SU-DHL-6 (cell line): Measurements from ENCODE around the gene PTPRN2.

Experiments used
- H2AFZ ChIP-seq: fragments of 200-600 bp; sonication (generic); 2 replicates; pipeline ENCODE4 v1.6.1; 2014; ENCODE audit warnings: low read depth, mild to moderate bottlenecking, moderate library complexity, mixed read lengths, antibody characterized with exemption, low read length; ENCODE audit not compliant: severe bottlenecking
- H3F3A ChIP-seq: fragments of 200-600 bp; shearing (Covaris generic); 2 replicates; pipeline ENCODE4 v1.6.0; 2016; ENCODE audit warnings: antibody characterized with exemption, mild to moderate bottlenecking; ENCODE audit not compliant: insufficient read depth
- H3K27ac ChIP-seq: fragments of 200-600 bp; sonication (generic); 2 replicates; pipeline ENCODE4 v1.5.1; 2016; ENCODE audit warnings: low read depth, mild to moderate bottlenecking, low read length, moderate library complexity, mixed read lengths
- H3K27me3 ChIP-seq: fragments of 200-600 bp; sonication (generic), shearing (Covaris generic); 2 replicates; pipeline ENCODE4 v1.6.0; 2014; ENCODE audit warnings: mild to moderate bottlenecking, low read length
- H3K36me3 ChIP-seq: fragments of 200-600 bp; sonication (generic); 2 replicates; pipeline ENCODE4 v1.6.1; 2014; ENCODE audit warnings: mild to moderate bottlenecking, low read length, mixed read lengths
- H3K4me2 ChIP-seq: fragments of 300-600, 200-600 bp; shearing (Covaris generic), sonication (generic); 2 replicates; pipeline ENCODE4 v1.6.0; 2014; ENCODE audit warnings: low read length, low read depth, mild to moderate bottlenecking; ENCODE audit not compliant: poor library complexity, severe bottlenecking
- H3K4me3 ChIP-seq: fragments of 200-600 bp; sonication (generic); 2 replicates; pipeline ENCODE4 v1.5.1; 2014; ENCODE audit warnings: antibody characterized with exemption, low read length, mild to moderate bottlenecking, mixed read lengths; ENCODE audit not compliant: insufficient read depth, poor library complexity, severe bottlenecking
- H3K79me2 ChIP-seq: fragments of 200-600 bp; sonication (generic); 2 replicates; pipeline ENCODE4 v1.6.1; 2014; ENCODE audit warnings: mild to moderate bottlenecking, low read length, moderate library complexity; ENCODE audit not compliant: insufficient read depth
- H3K9ac ChIP-seq: fragments of 200-600 bp; sonication (generic); 2 replicates; pipeline ENCODE4 v1.7.0; 2014; ENCODE audit warnings: mild to moderate bottlenecking, low read length
- H3K9me2 ChIP-seq: fragments of 200-600 bp; sonication (generic); replicated peaks from 2 replicates; pipeline ENCODE4 v1.6.1; 2014; ENCODE audit warnings: low read length; ENCODE audit not compliant: insufficient read depth
- H3K9me3 ChIP-seq: fragments of 200-600 bp; sonication (generic); 2 replicates; pipeline ENCODE4 v1.6.1; 2014; ENCODE audit warnings: low read length, mixed read lengths; ENCODE audit not compliant: insufficient read depth
- H4K20me1 ChIP-seq: fragments of 200-600 bp; sonication (generic); 2 replicates; pipeline ENCODE4 v1.6.1; 2014; ENCODE audit warnings: low read depth, mild to moderate bottlenecking, antibody characterized with exemption, low read length, moderate library complexity, mixed read lengths
- EZH2phosphoT487 ChIP-seq: fragments of 200-600 bp; sonication (generic), shearing (Covaris generic); conservative IDR thresholded peaks from 2 replicates; pipeline ENCODE4 v1.6.1; 2018; ENCODE audit warnings: mild to moderate bottlenecking, antibody characterized with exemption, low read length, moderate library complexity, mixed read lengths
- TF ChIP-seq, protein P1 (sequence below): fragments of 200-600 bp; sonication (generic); IDR thresholded peaks from one replicate; pipeline ENCODE4 v1.5.1; 2017; ENCODE audit warnings: antibody characterized with exemption, mild to moderate bottlenecking, low read length, moderate library complexity; ENCODE audit not compliant: insufficient read depth, poor library complexity, severe bottlenecking

PTPRN2 gene

DNA sequence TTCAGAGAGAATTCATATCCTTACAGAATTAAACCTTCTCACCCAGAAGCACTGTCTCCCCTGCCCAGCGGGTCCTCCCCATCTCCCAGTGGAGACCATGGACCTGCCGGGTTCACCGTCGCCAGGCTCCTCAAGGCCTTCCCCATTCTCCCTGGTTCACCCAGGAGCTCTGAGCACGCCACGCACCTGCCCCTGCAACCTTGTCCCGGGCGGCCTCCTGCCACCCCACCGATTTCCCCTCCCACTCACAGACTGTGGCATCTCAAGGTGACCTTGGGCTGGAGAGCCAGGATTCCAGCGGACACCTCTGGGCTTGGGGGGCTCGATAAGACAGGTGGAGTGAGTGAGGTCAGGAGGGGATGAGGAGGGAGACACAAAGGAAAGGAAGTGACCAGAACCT is 135.3 kb downstream of the PTPRN2 start:
- TF ChIP-seq, protein P1, sequence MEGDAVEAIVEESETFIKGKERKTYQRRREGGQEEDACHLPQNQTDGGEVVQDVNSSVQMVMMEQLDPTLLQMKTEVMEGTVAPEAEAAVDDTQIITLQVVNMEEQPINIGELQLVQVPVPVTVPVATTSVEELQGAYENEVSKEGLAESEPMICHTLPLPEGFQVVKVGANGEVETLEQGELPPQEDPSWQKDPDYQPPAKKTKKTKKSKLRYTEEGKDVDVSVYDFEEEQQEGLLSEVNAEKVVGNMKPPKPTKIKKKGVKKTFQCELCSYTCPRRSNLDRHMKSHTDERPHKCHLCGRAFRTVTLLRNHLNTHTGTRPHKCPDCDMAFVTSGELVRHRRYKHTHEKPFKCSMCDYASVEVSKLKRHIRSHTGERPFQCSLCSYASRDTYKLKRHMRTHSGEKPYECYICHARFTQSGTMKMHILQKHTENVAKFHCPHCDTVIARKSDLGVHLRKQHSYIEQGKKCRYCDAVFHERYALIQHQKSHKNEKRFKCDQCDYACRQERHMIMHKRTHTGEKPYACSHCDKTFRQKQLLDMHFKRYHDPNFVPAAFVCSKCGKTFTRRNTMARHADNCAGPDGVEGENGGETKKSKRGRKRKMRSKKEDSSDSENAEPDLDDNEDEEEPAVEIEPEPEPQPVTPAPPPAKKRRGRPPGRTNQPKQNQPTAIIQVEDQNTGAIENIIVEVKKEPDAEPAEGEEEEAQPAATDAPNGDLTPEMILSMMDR = no peak
- TF ChIP-seq EZH2phosphoT487 = no peak
- Histone ChIP-seq H3K27me3 (no peaks in the 10 kb centered on the region), H3K9me3 (no peaks in the 10 kb centered on the region)

DNA sequence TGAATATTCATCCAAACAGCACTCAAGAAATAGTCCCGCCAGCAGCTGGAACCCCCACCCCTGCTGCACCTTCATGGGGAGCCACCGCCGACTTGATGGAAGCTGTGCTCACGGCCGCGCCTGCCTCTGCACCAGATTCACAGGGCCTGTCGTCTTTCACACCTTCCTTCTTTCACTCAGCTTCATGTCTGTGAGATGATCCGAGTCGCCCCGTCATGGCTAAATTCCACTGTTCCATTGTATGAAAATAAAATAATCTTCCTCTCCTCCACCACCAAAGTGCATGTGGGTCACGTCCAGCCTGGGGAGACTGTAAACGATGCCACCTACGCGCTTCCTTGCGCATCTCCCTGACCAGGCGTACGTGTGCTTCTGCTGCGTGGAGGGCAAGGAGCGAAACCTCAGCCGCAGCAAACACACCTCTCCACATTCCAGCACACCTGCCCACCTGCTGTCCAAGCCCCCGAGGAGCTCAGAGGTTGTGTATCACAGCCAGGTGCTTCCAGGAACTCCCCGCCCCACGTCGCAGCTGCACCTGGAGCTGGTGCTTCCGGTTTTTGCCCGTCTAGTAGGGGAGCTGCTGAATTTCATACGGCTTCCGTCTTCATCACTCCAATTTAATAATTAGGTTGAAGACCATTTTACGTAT is 137.0 kb downstream of the PTPRN2 start:
- H3K27me3 ChIP-seq = no peaks in the 10 kb centered on the region
- H3K9ac ChIP-seq = no peak overlapping the region

More for the DNA sequence above, 135.3 kb downstream of the PTPRN2 start:
- H3K79me2 ChIP-seq = no peaks in the 10 kb centered on the region
- H4K20me1 ChIP-seq = no peaks in the 10 kb centered on the region
- no peaks in the 10 kb centered on the region for H3F3A ChIP-seq
- H3K27ac ChIP-seq = no peak overlapping the region
- H3K9ac ChIP-seq = no peak overlapping the region
- H3K36me3 ChIP-seq = no peaks in the 10 kb centered on the region
- H3K4me3 ChIP-seq = no peak overlapping the region
- H2AFZ ChIP-seq = no peak overlapping the region
- H3K9me2 ChIP-seq = no peaks in the 10 kb centered on the region
- no peak overlapping the region for H3K4me2 ChIP-seq

DNA sequence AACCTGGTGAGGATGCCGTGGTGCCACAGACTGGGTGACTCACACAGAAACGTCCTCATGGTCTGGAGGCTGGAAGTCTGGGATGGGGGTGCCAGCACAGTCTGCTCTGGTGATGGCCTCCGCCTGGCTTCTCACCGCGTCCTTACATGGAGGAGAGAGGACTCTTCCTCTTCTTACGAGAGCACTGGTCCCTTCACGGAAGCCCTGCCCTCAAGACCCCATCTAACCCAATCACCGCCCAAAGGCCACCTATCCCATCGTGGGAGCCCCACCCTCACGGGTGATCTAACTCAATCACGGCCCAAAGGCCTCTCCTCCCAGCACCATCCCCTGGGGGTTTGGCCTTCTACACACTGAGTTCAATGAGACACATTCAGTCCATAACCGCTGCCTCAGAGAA is 137.7 kb downstream of the PTPRN2 start:
- no peak overlapping the region for H3K4me2 ChIP-seq
- H2AFZ ChIP-seq = no peak overlapping the region
- no peak overlapping the region for H3K9ac ChIP-seq
- H3K36me3 ChIP-seq = no peaks in the 10 kb centered on the region
- no peaks in the 10 kb centered on the region for H3K9me3 ChIP-seq
- no peaks in the 10 kb centered on the region for H3F3A ChIP-seq
- no peaks in the 10 kb centered on the region for H4K20me1 ChIP-seq
- H3K27me3 ChIP-seq = no peaks in the 10 kb centered on the region
- H3K4me3 ChIP-seq = no peak overlapping the region
- H3K9me2 ChIP-seq = no peaks in the 10 kb centered on the region
- TF ChIP-seq EZH2phosphoT487 = no peak
- TF ChIP-seq, protein P1 = no peak
- H3K79me2 ChIP-seq = no peaks in the 10 kb centered on the region
- no peak overlapping the region for H3K27ac ChIP-seq

More for the DNA sequence above, 137.0 kb downstream of the PTPRN2 start:
- no peak overlapping the region for H2AFZ ChIP-seq
- H3K4me3 ChIP-seq = no peak overlapping the region
- TF ChIP-seq, protein P1 = no peak
- no peak for TF ChIP-seq EZH2phosphoT487
- H3F3A ChIP-seq = no peaks in the 10 kb centered on the region
- no peaks in the 10 kb centered on the region for H3K9me2 ChIP-seq
- no peaks in the 10 kb centered on the region for H4K20me1 ChIP-seq
- H3K79me2 ChIP-seq = no peaks in the 10 kb centered on the region
- H3K36me3 ChIP-seq = no peaks in the 10 kb centered on the region
- H3K9me3 ChIP-seq = no peaks in the 10 kb centered on the region
- H3K4me2 ChIP-seq = no peak overlapping the region
- H3K27ac ChIP-seq = no peak overlapping the region
